Lower lobe of right lung (tissue), 2 donors: Measurements from ENCODE around the gene FASTK. TPM values are rescaled to one million over a fixed set of nuclear protein-coding genes. Genes with fewer than 3 reads are reported as not detected.
A peak's percentile ranks its signal among the peaks of the same experiment; 100 is the strongest.

ENCODE experiments used
- ATAC-seq, 2 donors: fragments of 200-7000 bp; cut with Tn5 transposase; one replicate each; pipeline ENCODE4 v1.9.1; 2020 to 2022; ENCODE audit warnings: mild to moderate bottlenecking in 2 of 2, moderate library complexity in 2 of 2
- DNase-seq: peaks from one replicate; pipeline ENCODE4 v3.0.0-alpha.2; 2020
- H3K27ac ChIP-seq: fragments of 200-600 bp; one replicate; pipeline ENCODE4 v1.8.0; 2022
- H3K27me3 ChIP-seq: fragments of 200-600 bp; one replicate; pipeline ENCODE4 v1.8.0; 2022; ENCODE audit warnings: low read depth
- H3K36me3 ChIP-seq: fragments of 200-600 bp; one replicate; pipeline ENCODE4 v1.8.0; 2022; ENCODE audit warnings: mild to moderate bottlenecking
- H3K4me1 ChIP-seq: fragments of 200-600 bp; one replicate; pipeline ENCODE4 v1.8.0; 2022
- H3K4me3 ChIP-seq: fragments of 200-600 bp; one replicate; pipeline ENCODE4 v1.8.0; 2022; ENCODE audit warnings: mild to moderate bottlenecking
- H3K9me3 ChIP-seq: fragments of 200-600 bp; one replicate; pipeline ENCODE4 v1.8.0; 2022
- intact Hi-C: fragments of 100-400 bp; cut with DNase I; formaldehyde crosslinking; loops from one replicate; pipeline ENCODE4 v1.11.0; 2022
- total RNA-seq: library from RNA; stranded (reverse); fragmentation: NEBNext Ultra II Directional; extraction: Animal tissue kit (Norgen Biotek cat#: 25700); gene quantifications from one replicate; pipeline ENCODE4 v1.2.1, GENCODE V29; 2021
- TF ChIP-seq, protein P1 (sequence below): fragments of 200-600 bp; IDR thresholded peaks from one replicate; pipeline ENCODE4 v1.8.0; 2022; ENCODE audit warnings: antibody characterized with exemption, mild to moderate bottlenecking
- donor health status: DM: no; HTN: yes; CAD: no; lungs with severe emphysema.

Gene FASTK
- total RNA-seq, 1 donor from 2014 or later = 54.4 TPM

DNA sequence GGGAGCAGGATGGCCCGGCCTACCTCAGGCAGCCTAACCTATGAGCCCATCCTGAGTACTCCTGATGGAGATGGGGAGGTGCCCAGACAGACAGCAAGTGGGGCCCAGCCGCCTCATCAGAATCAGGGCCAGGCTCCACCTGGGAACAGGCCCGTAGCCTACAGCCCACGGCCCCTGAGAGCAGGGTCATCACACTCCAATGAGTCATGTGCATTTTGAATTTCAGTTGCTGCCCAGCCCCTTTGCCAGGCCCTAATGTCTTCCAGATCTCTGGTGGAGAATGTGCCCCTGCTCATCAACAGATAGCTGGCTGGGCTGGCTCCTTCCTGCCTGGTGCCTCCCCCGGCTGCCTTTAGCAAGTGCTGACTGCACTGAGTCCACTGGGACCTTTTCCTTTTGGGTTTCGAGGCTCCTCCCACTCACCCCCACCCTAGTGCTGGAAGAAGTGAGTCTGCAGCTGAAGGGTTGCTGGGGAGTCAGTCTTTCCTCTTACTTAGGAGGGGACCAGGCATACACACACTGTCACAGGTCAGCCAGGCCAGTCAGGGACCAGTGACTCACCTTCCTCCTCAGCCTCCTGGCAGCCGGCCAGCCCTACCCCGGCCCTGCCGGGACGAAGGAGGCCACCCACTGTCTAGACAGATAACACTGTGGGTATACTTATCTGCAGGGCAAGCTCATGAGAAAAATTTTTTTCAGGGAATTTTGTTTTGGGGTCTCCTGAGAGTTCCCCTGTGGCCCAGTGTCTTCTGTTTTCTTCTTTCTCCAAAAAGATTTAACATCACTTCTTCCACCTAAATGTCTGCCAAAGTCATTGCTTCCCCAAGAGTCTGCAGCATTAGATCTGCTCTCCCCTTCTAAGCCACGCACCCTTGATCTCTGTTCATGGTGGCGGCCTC lies 41.4 kb downstream of the FASTK start:
- DNase-seq = peak; percentile 71
- H3K9me3 ChIP-seq = no peaks in the 10 kb centered on the region
- no peak overlapping the region for H3K27ac ChIP-seq
- H3K4me3 ChIP-seq = no peak overlapping the region
- ATAC-seq = peak; percentile 69 to 73
- H3K36me3 ChIP-seq = peaks cover 49% of the 10 kb centered on the region
- peaks cover 19% of the 10 kb centered on the region for H3K4me1 ChIP-seq
- no peaks in the 10 kb centered on the region for H3K27me3 ChIP-seq
- intact Hi-C loops = no loop called here
- TF ChIP-seq, protein P1, sequence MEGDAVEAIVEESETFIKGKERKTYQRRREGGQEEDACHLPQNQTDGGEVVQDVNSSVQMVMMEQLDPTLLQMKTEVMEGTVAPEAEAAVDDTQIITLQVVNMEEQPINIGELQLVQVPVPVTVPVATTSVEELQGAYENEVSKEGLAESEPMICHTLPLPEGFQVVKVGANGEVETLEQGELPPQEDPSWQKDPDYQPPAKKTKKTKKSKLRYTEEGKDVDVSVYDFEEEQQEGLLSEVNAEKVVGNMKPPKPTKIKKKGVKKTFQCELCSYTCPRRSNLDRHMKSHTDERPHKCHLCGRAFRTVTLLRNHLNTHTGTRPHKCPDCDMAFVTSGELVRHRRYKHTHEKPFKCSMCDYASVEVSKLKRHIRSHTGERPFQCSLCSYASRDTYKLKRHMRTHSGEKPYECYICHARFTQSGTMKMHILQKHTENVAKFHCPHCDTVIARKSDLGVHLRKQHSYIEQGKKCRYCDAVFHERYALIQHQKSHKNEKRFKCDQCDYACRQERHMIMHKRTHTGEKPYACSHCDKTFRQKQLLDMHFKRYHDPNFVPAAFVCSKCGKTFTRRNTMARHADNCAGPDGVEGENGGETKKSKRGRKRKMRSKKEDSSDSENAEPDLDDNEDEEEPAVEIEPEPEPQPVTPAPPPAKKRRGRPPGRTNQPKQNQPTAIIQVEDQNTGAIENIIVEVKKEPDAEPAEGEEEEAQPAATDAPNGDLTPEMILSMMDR = no peak

DNA sequence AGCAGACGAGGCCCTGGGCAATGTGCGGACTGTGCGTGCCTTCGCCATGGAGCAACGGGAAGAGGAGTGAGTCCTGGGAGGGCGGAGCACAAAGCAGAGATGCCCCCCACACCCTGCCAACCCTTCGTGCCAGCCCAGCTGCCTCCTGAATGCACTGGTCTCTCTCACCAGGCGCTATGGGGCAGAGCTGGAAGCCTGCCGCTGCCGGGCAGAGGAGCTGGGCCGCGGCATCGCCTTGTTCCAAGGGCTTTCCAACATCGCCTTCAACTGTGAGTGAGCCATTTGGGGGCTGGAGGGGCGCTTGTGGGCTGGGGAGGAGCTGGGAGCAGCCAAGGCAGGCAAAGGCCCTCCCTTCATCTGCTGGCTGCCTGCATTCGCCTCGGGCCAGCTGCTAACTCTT lies 44.7 kb downstream of the FASTK start:
- Histone ChIP-seq H3K4me3 (no peak overlapping the region), H3K9me3 (no peaks in the 10 kb centered on the region), H3K27ac (no peak overlapping the region), H3K4me1 (peaks cover 19% of the 10 kb centered on the region), H3K36me3 (peaks cover 48% of the 10 kb centered on the region), H3K27me3 (no peaks in the 10 kb centered on the region)
- intact Hi-C loops = no loop called here
- TF ChIP-seq, protein P1 = no peak
- ATAC-seq (no peak), DNase-seq (no peak)

- H3K4me1 ChIP-seq = peaks cover 19% of the 10 kb centered on the region
- H3K4me3 ChIP-seq = no peak overlapping the region
- intact Hi-C loops = no loop called here
- TF ChIP-seq, protein P1 = no peak
- H3K27me3 ChIP-seq = no peaks in the 10 kb centered on the region
- no peak for ATAC-seq
- H3K27ac ChIP-seq = no peak overlapping the region
- H3K36me3 ChIP-seq = peaks cover 48% of the 10 kb centered on the region
- H3K9me3 ChIP-seq = no peaks in the 10 kb centered on the region
- DNase-seq = no peak
Measured at GRCh38 chr7:151035026-151035717, 45.4 kb downstream of the FASTK start.

GRCh38 chr7:151034312-151035025 lies 46.1 kb downstream of the FASTK start:
- H3K4me1 ChIP-seq = peaks cover 16% of the 10 kb centered on the region
- H3K27me3 ChIP-seq = no peaks in the 10 kb centered on the region
- H3K9me3 ChIP-seq = no peaks in the 10 kb centered on the region
- no peak overlapping the region for H3K27ac ChIP-seq
- peaks cover 48% of the 10 kb centered on the region for H3K36me3 ChIP-seq
- ATAC-seq (no peak), DNase-seq (no peak)
- H3K4me3 ChIP-seq = no peak overlapping the region
- intact Hi-C loops = no loop called here
- TF ChIP-seq, protein P1 = no peak

DNA sequence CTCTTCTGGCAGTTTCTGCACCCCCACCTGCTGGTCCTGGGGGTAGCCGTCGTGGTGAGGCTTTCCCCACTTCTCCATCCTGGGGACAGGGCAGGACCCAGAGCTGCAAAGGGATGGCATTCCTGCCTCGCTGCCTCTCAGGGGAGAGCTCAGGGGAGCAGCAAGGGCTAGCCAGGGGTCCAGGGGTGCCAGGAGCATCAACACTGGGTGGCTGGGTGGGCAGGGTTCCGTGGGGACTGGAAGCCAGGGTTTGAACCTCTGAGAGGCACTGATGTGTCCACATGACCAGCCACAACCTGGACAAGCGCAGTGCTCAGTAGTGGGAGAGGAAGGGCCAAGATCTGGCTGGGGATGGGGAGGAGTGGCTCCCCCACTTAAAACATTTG lies 46.8 kb downstream of the FASTK start:
- Histone ChIP-seq H3K27me3 (no peaks in the 10 kb centered on the region), H3K4me3 (no peak overlapping the region), H3K4me1 (peaks cover 16% of the 10 kb centered on the region), H3K9me3 (no peaks in the 10 kb centered on the region), H3K27ac (no peak overlapping the region), H3K36me3 (peaks cover 48% of the 10 kb centered on the region)
- ATAC-seq = no peak
- no peak for DNase-seq
- intact Hi-C loops = no loop called here
- TF ChIP-seq, protein P1 = no peak
